GM12875 (cell line): Measurements from ENCODE around the gene PCDHGA2.
"Not testable (repeated sequence)": the region's sequence is repeated elsewhere in the genome, so short reads cannot be mapped to it uniquely, and the experiment has no call there.

Experiments used
- H3K4me3 ChIP-seq: one replicate; pipeline ENCODE4 v1.5.1; 2011; ENCODE audit warnings: low read depth, low read length, control low read depth
- CTCF ChIP-seq: IDR thresholded peaks from 2 replicates; pipeline ENCODE4 v1.5.1; 2011; ENCODE audit warnings: low read depth, mild to moderate bottlenecking, control low read depth, inconsistent platforms, low read length, moderate library complexity, borderline replicate concordance; ENCODE audit not compliant: insufficient read depth

PCDHGA2 gene

GRCh38 chr5:141319699-141320098, 18.9 kb upstream of the PCDHGA2 start:
- TF ChIP-seq CTCF: no peak
- H3K4me3 ChIP-seq: peak overlapping the region; percentile 98

GRCh38 chr5:141320225-141321169, 18.1 kb upstream of the PCDHGA2 start, which contains the start of gene TAF7:
TAF7 (minus strand) TSS chr5:141320784; CDS start chr5:141320044, 740 bp downstream.
- peak; percentile 84 for TF ChIP-seq CTCF
- peak within 1 kb of the TSS; percentile 98 for H3K4me3 ChIP-seq

- H3K4me3 ChIP-seq: no peak overlapping the region
- TF ChIP-seq CTCF: no peak
These were observed 16.3 kb upstream of the PCDHGA2 start for GRCh38 chr5:141322261-141322660.

- peak; percentile 58; the same call in 1 of the 2 replicates for TF ChIP-seq CTCF
- no peak overlapping the region for H3K4me3 ChIP-seq
These were observed 12.3 kb upstream of the PCDHGA2 start for GRCh38 chr5:141326088-141326854.

- no peak overlapping the region for H3K4me3 ChIP-seq
- no peak for TF ChIP-seq CTCF
These were observed 10.3 kb upstream of the PCDHGA2 start for GRCh38 chr5:141328231-141328630.

- peak; percentile 40; the same call in 1 of the 2 replicates for TF ChIP-seq CTCF
- no peak within 1 kb of the TSS for H3K4me3 ChIP-seq
These were observed 8.1 kb upstream of the PCDHGA2 start, which contains the start of gene PCDHGA1 for GRCh38 chr5:141330299-141331080. PCDHGA1 (plus strand) TSS chr5:141330514.

- H3K4me3 ChIP-seq: not testable (repeated sequence)
These were observed 6.0 kb upstream of the PCDHGA2 start for GRCh38 chr5:141332571-141332970.

GRCh38 chr5:141340781-141341354, 2.3 kb downstream of the PCDHGA2 start:
- not testable (repeated sequence) for H3K4me3 ChIP-seq
